Fibroblast of skin of scalp (primary cell): ENCODE results near the gene KLF7. TPM values are rescaled to one million over a fixed set of nuclear protein-coding genes. Genes with fewer than 3 reads are reported as not detected.
A peak's percentile ranks its signal among the peaks of the same experiment; 100 is the strongest.

Experiments
- DNase-seq: peaks from one replicate; pipeline ENCODE4 v3.0.0-alpha.2; 2013
- polyA plus RNA-seq, 2 experiments: library from polyadenylated mRNA; unstranded; fragments of 120-200 nt; gene quantifications; one replicate each; pipeline ENCODE4 v1.2.1, GENCODE V29; 2013; ENCODE audit not compliant: insufficient read length in 2 of 2

KLF7 gene
- 38.2 TPM for polyA plus RNA-seq (2013, experiment 1 of 2; ENCODE audit: insufficient read length)
- 39.9 TPM for polyA plus RNA-seq (2013, experiment 2 of 2; ENCODE audit: insufficient read length)

- no peak for DNase-seq
These were observed at the start of gene KLF7 for GRCh38 chr2:207165121-207166038. TSS of gene KLF7 (minus strand) at chr2:207165948. CDS start at chr2:207165568, 380 bp downstream.

GRCh38 chr2:207215308-207215707 lies 49.6 kb upstream of the KLF7 start:
- no peak for DNase-seq

- no peak for DNase-seq
These were observed 48.7 kb upstream of the KLF7 start for GRCh38 chr2:207214446-207214845.

GRCh38 chr2:207206011-207206410 lies 40.3 kb upstream of the KLF7 start:
- no peak for DNase-seq

- DNase-seq, result no peak
These were observed 39.6 kb upstream of the KLF7 start for GRCh38 chr2:207205173-207205957.

GRCh38 chr2:207203056-207203455 lies 37.3 kb upstream of the KLF7 start:
- no peak for DNase-seq

- peak; percentile 59 for DNase-seq
These were observed 36.9 kb upstream of the KLF7 start for GRCh38 chr2:207202645-207203044.

GRCh38 chr2:207201416-207201815 lies 35.7 kb upstream of the KLF7 start:
- no peak for DNase-seq

GRCh38 chr2:207200136-207200535 lies 34.4 kb upstream of the KLF7 start:
- DNase-seq, result no peak

- no peak for DNase-seq
These were observed 28.3 kb upstream of the KLF7 start for GRCh38 chr2:207194028-207194427.

- peak; percentile 72 for DNase-seq
These were observed 23.1 kb upstream of the KLF7 start for GRCh38 chr2:207188626-207189419.

GRCh38 chr2:207185372-207185771 lies 19.6 kb upstream of the KLF7 start:
- DNase-seq, result no peak

- no peak for DNase-seq
These were observed 19.0 kb upstream of the KLF7 start for GRCh38 chr2:207184768-207185167.

- DNase-seq, result peak; percentile 39
These were observed 18.6 kb upstream of the KLF7 start for GRCh38 chr2:207184348-207184747.

GRCh38 chr2:207183506-207183905 lies 17.8 kb upstream of the KLF7 start:
- DNase-seq, result peak; percentile 15

GRCh38 chr2:207182911-207183310 lies 17.2 kb upstream of the KLF7 start:
- DNase-seq, result peak; percentile 85

- no peak for DNase-seq
These were observed 16.0 kb upstream of the KLF7 start for GRCh38 chr2:207181526-207182274.

- DNase-seq, result peak; percentile 53
These were observed 15.0 kb upstream of the KLF7 start for GRCh38 chr2:207180741-207181140.

GRCh38 chr2:207176247-207176646 lies 10.5 kb upstream of the KLF7 start:
- no peak for DNase-seq

- no peak for DNase-seq
These were observed 7.9 kb upstream of the KLF7 start for GRCh38 chr2:207173641-207174040.

- peak; percentile 80 for DNase-seq
These were observed 1.6 kb upstream of the KLF7 start for GRCh38 chr2:207167099-207167923.
